Endothelial cell (in vitro differentiated cells): ENCODE results near the gene MEIOSIN. TPM values are rescaled to one million over a fixed set of nuclear protein-coding genes. Genes with fewer than 3 reads are reported as not detected.

ENCODE experiments used
- DNase-seq: peaks from one replicate; pipeline ENCODE4 v3.0.0; 2021; ENCODE audit warnings: low spot score
- H3K27ac Mint-ChIP-seq: one replicate; pipeline ENCODE4 v1.8.0; 2021; ENCODE audit warnings: mixed read lengths, inconsistent platforms; ENCODE audit not compliant: unreplicated experiment
- H3K27me3 Mint-ChIP-seq: one replicate; pipeline ENCODE4 v1.8.0; 2021; ENCODE audit warnings: mild to moderate bottlenecking, moderate library complexity, mixed read lengths, inconsistent platforms; ENCODE audit not compliant: unreplicated experiment
- H3K36me3 Mint-ChIP-seq: one replicate; pipeline ENCODE4 v1.8.0; 2021; ENCODE audit warnings: mild to moderate bottlenecking, low read depth, mixed read lengths, inconsistent platforms; ENCODE audit not compliant: unreplicated experiment
- H3K4me1 Mint-ChIP-seq: one replicate; pipeline ENCODE4 v1.8.0; 2021; ENCODE audit warnings: mild to moderate bottlenecking, mixed read lengths, inconsistent platforms; ENCODE audit not compliant: unreplicated experiment
- H3K4me3 Mint-ChIP-seq: one replicate; pipeline ENCODE4 v1.8.0; 2021; ENCODE audit warnings: mild to moderate bottlenecking, mixed read lengths, inconsistent platforms; ENCODE audit not compliant: unreplicated experiment
- H3K9me3 Mint-ChIP-seq: one replicate; pipeline ENCODE4 v1.8.0; 2021; ENCODE audit warnings: mixed read lengths, inconsistent platforms; ENCODE audit not compliant: unreplicated experiment
- CTCF ChIP-seq: fragments of 200-600 bp; sonication (generic); IDR thresholded peaks from one replicate; pipeline ENCODE4 v1.5.0; 2021; ENCODE audit warnings: antibody characterized with exemption; ENCODE audit not compliant: unreplicated experiment
- total RNA-seq: library from RNA; stranded (reverse); fragmentation: NEBNext Ultra II Directional; extraction: Animal tissue kit (Norgen Biotek cat#: 25700); gene quantifications from one replicate; pipeline ENCODE4 v1.2.1, GENCODE V29; 2021; ENCODE audit not compliant: unreplicated experiment

MEIOSIN gene
- total RNA-seq, 1 donor from 2014 or later = not detected

- no peaks in the 10 kb centered on the region for H3K9me3 Mint-ChIP-seq
- H3K36me3 Mint-ChIP-seq = peaks cover 6% of the 10 kb centered on the region
- H3K4me1 Mint-ChIP-seq = peaks cover 15% of the 10 kb centered on the region
- no peak overlapping the region for H3K27ac Mint-ChIP-seq
- peak; percentile 56 for DNase-seq
- peak overlapping the region; percentile 90 for H3K4me3 Mint-ChIP-seq
- no peak for TF ChIP-seq CTCF
- peaks cover 26% of the 10 kb centered on the region for H3K27me3 Mint-ChIP-seq
Observed at GRCh38 chr19:45767410-45767880, 34.2 kb downstream of the MEIOSIN start.

- H3K27me3 Mint-ChIP-seq = peaks cover 26% of the 10 kb centered on the region
- peaks cover 15% of the 10 kb centered on the region for H3K4me1 Mint-ChIP-seq
- peak; percentile 57 for DNase-seq
- peaks cover 10% of the 10 kb centered on the region for H3K36me3 Mint-ChIP-seq
- no peak for TF ChIP-seq CTCF
- H3K27ac Mint-ChIP-seq = no peak overlapping the region
- no peaks in the 10 kb centered on the region for H3K9me3 Mint-ChIP-seq
- H3K4me3 Mint-ChIP-seq = peak overlapping the region; percentile 90
Observed at GRCh38 chr19:45767881-45768654, 34.8 kb downstream of the MEIOSIN start.

- Mint-ChIP-seq H3K27ac (peak overlapping the region; percentile 92), H3K27me3 (peaks cover 29% of the 10 kb centered on the region), H3K4me3 (peak overlapping the region; percentile 93), H3K36me3 (peaks cover 14% of the 10 kb centered on the region), H3K4me1 (peaks cover 15% of the 10 kb centered on the region), H3K9me3 (no peaks in the 10 kb centered on the region)
- TF ChIP-seq CTCF = no peak
- peak; percentile 59 for DNase-seq
Observed at GRCh38 chr19:45768655-45768983, 35.4 kb downstream of the MEIOSIN start.

- Mint-ChIP-seq H3K4me1 (peaks cover 15% of the 10 kb centered on the region), H3K27ac (peak within 1 kb of the TSS; percentile 92), H3K4me3 (peak within 1 kb of the TSS; percentile 93), H3K27me3 (peaks cover 29% of the 10 kb centered on the region), H3K9me3 (no peaks in the 10 kb centered on the region), H3K36me3 (peaks cover 14% of the 10 kb centered on the region)
- peak; percentile 99 for DNase-seq
- no peak for TF ChIP-seq CTCF
Observed at GRCh38 chr19:45768984-45769782, 35.9 kb downstream of the MEIOSIN start, which contains the start of gene SIX5. Gene SIX5 (minus strand): TSS chr19:45769252. CDS start chr19:45768844, 408 bp downstream.
